Measurements from ENCODE around the gene IFT52. TPM values are rescaled to one million over a fixed set of nuclear protein-coding genes. Genes with fewer than 3 reads are reported as not detected.

IFT52 gene
- total RNA-seq, 2 donors from 2014 or later, result 21.3 to 25.4 TPM

GRCh38 chr20:43676368-43676767 lies 85.6 kb downstream of the IFT52 start:
- DNase-seq (ENCODE audit: low spot score), result no peak
- Histone ChIP-seq H3K27me3 (replicated peaks; ENCODE audit: insufficient read depth) (no peaks in the 10 kb centered on the region), H3K4me1 (replicated peaks) (no peaks in the 10 kb centered on the region), H3K36me3 (no peaks in the 10 kb centered on the region), H3K27ac (no peak overlapping the region), H3K4me3 (no peak overlapping the region), H3K9me3 (no peaks in the 10 kb centered on the region)
- intact Hi-C loops (cut with DNase I), result no loop called here
- WGBS, result 87% methylated on average over 5 of the region's 5 CpGs
- no peak for TF ChIP-seq POLR2AphosphoS5 (IDR thresholded peaks at IDR 0.05)
- TF ChIP-seq, protein P1, sequence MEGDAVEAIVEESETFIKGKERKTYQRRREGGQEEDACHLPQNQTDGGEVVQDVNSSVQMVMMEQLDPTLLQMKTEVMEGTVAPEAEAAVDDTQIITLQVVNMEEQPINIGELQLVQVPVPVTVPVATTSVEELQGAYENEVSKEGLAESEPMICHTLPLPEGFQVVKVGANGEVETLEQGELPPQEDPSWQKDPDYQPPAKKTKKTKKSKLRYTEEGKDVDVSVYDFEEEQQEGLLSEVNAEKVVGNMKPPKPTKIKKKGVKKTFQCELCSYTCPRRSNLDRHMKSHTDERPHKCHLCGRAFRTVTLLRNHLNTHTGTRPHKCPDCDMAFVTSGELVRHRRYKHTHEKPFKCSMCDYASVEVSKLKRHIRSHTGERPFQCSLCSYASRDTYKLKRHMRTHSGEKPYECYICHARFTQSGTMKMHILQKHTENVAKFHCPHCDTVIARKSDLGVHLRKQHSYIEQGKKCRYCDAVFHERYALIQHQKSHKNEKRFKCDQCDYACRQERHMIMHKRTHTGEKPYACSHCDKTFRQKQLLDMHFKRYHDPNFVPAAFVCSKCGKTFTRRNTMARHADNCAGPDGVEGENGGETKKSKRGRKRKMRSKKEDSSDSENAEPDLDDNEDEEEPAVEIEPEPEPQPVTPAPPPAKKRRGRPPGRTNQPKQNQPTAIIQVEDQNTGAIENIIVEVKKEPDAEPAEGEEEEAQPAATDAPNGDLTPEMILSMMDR (IDR thresholded peaks at IDR 0.05), result no peak
- TF ChIP-seq POLR2A (IDR thresholded peaks at IDR 0.05), result no peak

- intact Hi-C loops (cut with DNase I), result no loop called here
- no peaks in the 10 kb centered on the region for H3K9me3 ChIP-seq
- H3K27ac ChIP-seq, result no peak overlapping the region
- 84% methylated on average over 7 of the region's 7 CpGs for WGBS
- H3K36me3 ChIP-seq, result no peaks in the 10 kb centered on the region
- no peak overlapping the region for H3K4me3 ChIP-seq
- DNase-seq (ENCODE audit: low spot score), result no peak
- no peaks in the 10 kb centered on the region for H3K27me3 ChIP-seq (replicated peaks; ENCODE audit: insufficient read depth)
- TF ChIP-seq POLR2AphosphoS5 (IDR thresholded peaks at IDR 0.05) (no peak), POLR2A (IDR thresholded peaks at IDR 0.05) (no peak)
- TF ChIP-seq, protein P1 (IDR thresholded peaks at IDR 0.05), result no peak
- H3K4me1 ChIP-seq (replicated peaks), result no peaks in the 10 kb centered on the region
Observed at GRCh38 chr20:43680981-43681380, 90.2 kb downstream of the IFT52 start.

DNA sequence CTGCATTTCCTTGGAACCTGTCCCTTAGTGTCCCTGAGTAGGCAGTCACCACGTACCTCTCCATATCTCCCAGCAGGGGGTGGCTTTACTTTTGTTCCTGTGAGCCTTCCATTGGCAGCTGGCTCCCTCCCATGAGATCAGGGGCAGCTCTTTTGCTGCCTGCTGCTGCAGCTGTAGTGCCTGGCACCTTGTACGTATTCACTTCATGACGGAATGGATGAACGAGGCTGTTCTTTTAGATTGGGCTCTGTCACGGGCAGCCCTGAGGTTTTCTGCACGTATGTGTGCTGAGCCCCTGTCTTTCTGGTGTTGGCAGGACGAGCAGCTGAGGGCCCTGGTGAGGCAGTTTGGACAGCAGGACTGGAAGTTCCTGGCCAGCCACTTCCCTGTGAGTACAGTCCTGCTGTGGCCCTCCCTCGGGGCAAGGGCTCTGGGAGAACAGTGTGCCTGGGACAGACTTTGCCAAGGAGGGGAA lies 90.8 kb downstream of the IFT52 start:
- 71% methylated on average over 8 of the region's 8 CpGs for WGBS
- Histone ChIP-seq H3K27ac (no peak overlapping the region), H3K27me3 (replicated peaks; ENCODE audit: insufficient read depth) (no peaks in the 10 kb centered on the region), H3K4me1 (replicated peaks) (no peaks in the 10 kb centered on the region), H3K36me3 (no peaks in the 10 kb centered on the region), H3K4me3 (no peak overlapping the region), H3K9me3 (no peaks in the 10 kb centered on the region)
- no peak for TF ChIP-seq POLR2AphosphoS5 (IDR thresholded peaks at IDR 0.05)
- TF ChIP-seq, protein P1 (IDR thresholded peaks at IDR 0.05), result no peak
- TF ChIP-seq POLR2A (IDR thresholded peaks at IDR 0.05), result no peak
- intact Hi-C loops (cut with DNase I), result no loop called here
- no peak for DNase-seq (ENCODE audit: low spot score)

DNA sequence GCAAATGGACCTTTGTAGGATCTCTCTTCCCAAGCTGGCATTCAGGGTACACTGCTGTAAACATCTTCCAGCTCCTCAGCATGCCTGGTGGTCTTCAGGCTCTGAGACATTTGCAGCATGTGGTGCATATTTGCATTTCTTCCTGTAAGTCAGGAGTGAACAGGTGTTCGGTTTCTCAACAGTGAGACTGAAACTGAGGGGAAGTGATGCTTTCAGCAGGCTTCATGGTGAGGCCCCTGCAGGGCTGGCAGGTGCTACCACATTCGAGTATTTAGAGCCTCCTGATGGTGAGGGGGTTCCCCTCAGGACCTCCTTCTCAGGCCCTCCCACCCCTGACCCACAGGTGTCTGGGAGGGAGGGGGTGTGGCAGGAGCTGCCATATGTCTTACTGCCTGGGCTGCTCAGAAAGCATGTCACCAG lies 91.3 kb downstream of the IFT52 start:
- Histone ChIP-seq H3K9me3 (no peaks in the 10 kb centered on the region), H3K4me3 (no peak overlapping the region), H3K36me3 (no peaks in the 10 kb centered on the region), H3K4me1 (replicated peaks) (no peaks in the 10 kb centered on the region), H3K27ac (no peak overlapping the region), H3K27me3 (replicated peaks; ENCODE audit: insufficient read depth) (no peaks in the 10 kb centered on the region)
- TF ChIP-seq POLR2A (IDR thresholded peaks at IDR 0.05), result no peak
- no peak for TF ChIP-seq POLR2AphosphoS5 (IDR thresholded peaks at IDR 0.05)
- TF ChIP-seq, protein P1 (IDR thresholded peaks at IDR 0.05), result no peak
- intact Hi-C loops (cut with DNase I), result no loop called here
- 51% methylated on average over 2 of the region's 2 CpGs for WGBS
- no peak for DNase-seq (ENCODE audit: low spot score)

GRCh38 chr20:43682446-43682845 lies 91.7 kb downstream of the IFT52 start:
- DNase-seq (ENCODE audit: low spot score), result no peak
- 95% methylated on average over 9 of the region's 9 CpGs for WGBS
- Histone ChIP-seq H3K36me3 (no peaks in the 10 kb centered on the region), H3K9me3 (no peaks in the 10 kb centered on the region), H3K27ac (no peak overlapping the region), H3K4me3 (no peak overlapping the region), H3K27me3 (replicated peaks; ENCODE audit: insufficient read depth) (no peaks in the 10 kb centered on the region), H3K4me1 (replicated peaks) (no peaks in the 10 kb centered on the region)
- intact Hi-C loops (cut with DNase I), result no loop called here
- TF ChIP-seq POLR2A (IDR thresholded peaks at IDR 0.05), result no peak
- TF ChIP-seq POLR2AphosphoS5 (IDR thresholded peaks at IDR 0.05), result no peak
